H1 (cell line): ENCODE data around the gene MYO1F. TPM values are rescaled to one million over a fixed set of nuclear protein-coding genes. Genes with fewer than 3 reads are reported as not detected.

ENCODE experiments used
- FOSL1 ChIP-seq: IDR thresholded peaks from 2 replicates; pipeline ENCODE4 v1.6.1; 2011; ENCODE audit warnings: mild to moderate bottlenecking, low read depth, low read length, moderate library complexity; ENCODE audit not compliant: insufficient read depth
- polyA plus RNA-seq, 7 experiments: library from polyadenylated mRNA; depleted of rRNA in 3 of 7; stranded (reverse) in 5 of 7; unstranded in 2 of 7; fragments of >200 nt in 5 of 7; fragments of 200-250 nt in 2 of 7; gene quantifications; 1 replicate in 5 of 7; 2 replicates in 1 of 7; 4 replicates in 1 of 7; pipeline versions ENCODE4 v1.2.1 to v1.2.3, GENCODE V29; 2011 to 2013; ENCODE audit warnings: missing spikeins in 2 of 7, mixed read lengths in 2 of 7
- total RNA-seq: library from RNA; stranded (reverse); fragmentation: NEBNext Ultra II Directional; extraction: Animal tissue kit (Norgen Biotek cat#: 25700); gene quantifications from 2 replicates; pipeline ENCODE4 v1.2.1, GENCODE V29; 2021
- TF ChIP-seq, protein P1 (sequence below): fragments of 300-600 bp; sonication (generic); IDR thresholded peaks from 2 replicates; pipeline ENCODE4 v1.7.1; 2012; ENCODE audit warnings: low read length, moderate library complexity, mild to moderate bottlenecking, inconsistent platforms; ENCODE audit not compliant: insufficient replicate concordance

MYO1F gene
- total and polyA plus RNA-seq, 2 of the 8 experiments (the other 6 are each of a cell fraction or from before 2014, with no cell fraction given) = 1.4 to 4.6 TPM

- TF ChIP-seq, protein P1, sequence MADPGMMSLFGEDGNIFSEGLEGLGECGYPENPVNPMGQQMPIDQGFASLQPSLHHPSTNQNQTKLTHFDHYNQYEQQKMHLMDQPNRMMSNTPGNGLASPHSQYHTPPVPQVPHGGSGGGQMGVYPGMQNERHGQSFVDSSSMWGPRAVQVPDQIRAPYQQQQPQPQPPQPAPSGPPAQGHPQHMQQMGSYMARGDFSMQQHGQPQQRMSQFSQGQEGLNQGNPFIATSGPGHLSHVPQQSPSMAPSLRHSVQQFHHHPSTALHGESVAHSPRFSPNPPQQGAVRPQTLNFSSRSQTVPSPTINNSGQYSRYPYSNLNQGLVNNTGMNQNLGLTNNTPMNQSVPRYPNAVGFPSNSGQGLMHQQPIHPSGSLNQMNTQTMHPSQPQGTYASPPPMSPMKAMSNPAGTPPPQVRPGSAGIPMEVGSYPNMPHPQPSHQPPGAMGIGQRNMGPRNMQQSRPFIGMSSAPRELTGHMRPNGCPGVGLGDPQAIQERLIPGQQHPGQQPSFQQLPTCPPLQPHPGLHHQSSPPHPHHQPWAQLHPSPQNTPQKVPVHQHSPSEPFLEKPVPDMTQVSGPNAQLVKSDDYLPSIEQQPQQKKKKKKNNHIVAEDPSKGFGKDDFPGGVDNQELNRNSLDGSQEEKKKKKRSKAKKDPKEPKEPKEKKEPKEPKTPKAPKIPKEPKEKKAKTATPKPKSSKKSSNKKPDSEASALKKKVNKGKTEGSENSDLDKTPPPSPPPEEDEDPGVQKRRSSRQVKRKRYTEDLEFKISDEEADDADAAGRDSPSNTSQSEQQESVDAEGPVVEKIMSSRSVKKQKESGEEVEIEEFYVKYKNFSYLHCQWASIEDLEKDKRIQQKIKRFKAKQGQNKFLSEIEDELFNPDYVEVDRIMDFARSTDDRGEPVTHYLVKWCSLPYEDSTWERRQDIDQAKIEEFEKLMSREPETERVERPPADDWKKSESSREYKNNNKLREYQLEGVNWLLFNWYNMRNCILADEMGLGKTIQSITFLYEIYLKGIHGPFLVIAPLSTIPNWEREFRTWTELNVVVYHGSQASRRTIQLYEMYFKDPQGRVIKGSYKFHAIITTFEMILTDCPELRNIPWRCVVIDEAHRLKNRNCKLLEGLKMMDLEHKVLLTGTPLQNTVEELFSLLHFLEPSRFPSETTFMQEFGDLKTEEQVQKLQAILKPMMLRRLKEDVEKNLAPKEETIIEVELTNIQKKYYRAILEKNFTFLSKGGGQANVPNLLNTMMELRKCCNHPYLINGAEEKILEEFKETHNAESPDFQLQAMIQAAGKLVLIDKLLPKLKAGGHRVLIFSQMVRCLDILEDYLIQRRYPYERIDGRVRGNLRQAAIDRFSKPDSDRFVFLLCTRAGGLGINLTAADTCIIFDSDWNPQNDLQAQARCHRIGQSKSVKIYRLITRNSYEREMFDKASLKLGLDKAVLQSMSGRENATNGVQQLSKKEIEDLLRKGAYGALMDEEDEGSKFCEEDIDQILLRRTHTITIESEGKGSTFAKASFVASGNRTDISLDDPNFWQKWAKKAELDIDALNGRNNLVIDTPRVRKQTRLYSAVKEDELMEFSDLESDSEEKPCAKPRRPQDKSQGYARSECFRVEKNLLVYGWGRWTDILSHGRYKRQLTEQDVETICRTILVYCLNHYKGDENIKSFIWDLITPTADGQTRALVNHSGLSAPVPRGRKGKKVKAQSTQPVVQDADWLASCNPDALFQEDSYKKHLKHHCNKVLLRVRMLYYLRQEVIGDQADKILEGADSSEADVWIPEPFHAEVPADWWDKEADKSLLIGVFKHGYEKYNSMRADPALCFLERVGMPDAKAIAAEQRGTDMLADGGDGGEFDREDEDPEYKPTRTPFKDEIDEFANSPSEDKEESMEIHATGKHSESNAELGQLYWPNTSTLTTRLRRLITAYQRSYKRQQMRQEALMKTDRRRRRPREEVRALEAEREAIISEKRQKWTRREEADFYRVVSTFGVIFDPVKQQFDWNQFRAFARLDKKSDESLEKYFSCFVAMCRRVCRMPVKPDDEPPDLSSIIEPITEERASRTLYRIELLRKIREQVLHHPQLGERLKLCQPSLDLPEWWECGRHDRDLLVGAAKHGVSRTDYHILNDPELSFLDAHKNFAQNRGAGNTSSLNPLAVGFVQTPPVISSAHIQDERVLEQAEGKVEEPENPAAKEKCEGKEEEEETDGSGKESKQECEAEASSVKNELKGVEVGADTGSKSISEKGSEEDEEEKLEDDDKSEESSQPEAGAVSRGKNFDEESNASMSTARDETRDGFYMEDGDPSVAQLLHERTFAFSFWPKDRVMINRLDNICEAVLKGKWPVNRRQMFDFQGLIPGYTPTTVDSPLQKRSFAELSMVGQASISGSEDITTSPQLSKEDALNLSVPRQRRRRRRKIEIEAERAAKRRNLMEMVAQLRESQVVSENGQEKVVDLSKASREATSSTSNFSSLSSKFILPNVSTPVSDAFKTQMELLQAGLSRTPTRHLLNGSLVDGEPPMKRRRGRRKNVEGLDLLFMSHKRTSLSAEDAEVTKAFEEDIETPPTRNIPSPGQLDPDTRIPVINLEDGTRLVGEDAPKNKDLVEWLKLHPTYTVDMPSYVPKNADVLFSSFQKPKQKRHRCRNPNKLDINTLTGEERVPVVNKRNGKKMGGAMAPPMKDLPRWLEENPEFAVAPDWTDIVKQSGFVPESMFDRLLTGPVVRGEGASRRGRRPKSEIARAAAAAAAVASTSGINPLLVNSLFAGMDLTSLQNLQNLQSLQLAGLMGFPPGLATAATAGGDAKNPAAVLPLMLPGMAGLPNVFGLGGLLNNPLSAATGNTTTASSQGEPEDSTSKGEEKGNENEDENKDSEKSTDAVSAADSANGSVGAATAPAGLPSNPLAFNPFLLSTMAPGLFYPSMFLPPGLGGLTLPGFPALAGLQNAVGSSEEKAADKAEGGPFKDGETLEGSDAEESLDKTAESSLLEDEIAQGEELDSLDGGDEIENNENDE = no peak
- TF ChIP-seq FOSL1 = no peak
- TF ChIP-seq, all 59 proteins: peak for 0
These were observed 35.5 kb upstream of the MYO1F start (continued) for GRCh38 chr19:8612807-8613171.
